ENCODE measurements around the gene DBF4B.
"Not testable (repeated sequence)": the region's sequence is repeated elsewhere in the genome, so short reads cannot be mapped to it uniquely, and the experiment has no call there.

Gene DBF4B

GRCh38 chr17:44693609-44694008, 14.9 kb upstream of the DBF4B start:
- H3K27ac Mint-ChIP-seq = no peak overlapping the region
- H3K36me3 Mint-ChIP-seq = no peaks in the 10 kb centered on the region
- no peak for ATAC-seq
- no peak for DNase-seq (ENCODE audit: low spot score in 2 of 2)
- peaks cover 18% of the 10 kb centered on the region for H3K4me1 Mint-ChIP-seq
- H3K4me3 Mint-ChIP-seq = no peak overlapping the region
- H3K9me3 Mint-ChIP-seq = no peaks in the 10 kb centered on the region

DNA sequence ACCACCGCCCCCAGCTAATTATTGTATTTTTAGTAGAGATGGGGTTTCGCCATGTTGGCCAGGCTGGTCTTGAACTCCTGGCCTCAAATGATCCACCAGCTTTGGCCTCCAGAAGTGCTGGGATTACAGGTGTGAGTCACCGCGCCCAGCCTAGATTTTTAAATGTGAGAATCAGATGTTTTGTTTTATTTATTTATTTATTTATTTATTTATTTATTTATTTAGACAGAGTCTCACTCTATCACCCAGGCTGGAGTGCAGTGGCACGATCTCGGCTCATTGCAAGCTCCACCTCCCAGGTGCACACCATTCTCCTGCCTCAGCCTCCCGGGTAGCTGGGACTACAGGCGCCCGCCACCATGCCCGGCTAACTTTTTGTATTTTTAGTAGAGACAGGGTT, 8.2 kb upstream of the DBF4B start:
- ATAC-seq = not testable (repeated sequence)

GRCh38 chr17:44707755-44708400, 587 bp upstream of the DBF4B start:
- Mint-ChIP-seq H3K27ac (no peak overlapping the region), H3K4me3 (no peak overlapping the region), H3K4me1 (no peaks in the 10 kb centered on the region), H3K9me3 (no peaks in the 10 kb centered on the region), H3K36me3 (peaks cover 8% of the 10 kb centered on the region)
- DNase-seq (ENCODE audit: low spot score in 2 of 2) (no peak), ATAC-seq (no peak)

More for the DNA sequence above, 8.2 kb upstream of the DBF4B start:
- DNase-seq (ENCODE audit: low spot score in 2 of 2); H3K36me3 Mint-ChIP-seq; H3K4me3 Mint-ChIP-seq; H3K4me1 Mint-ChIP-seq; H3K27ac Mint-ChIP-seq; H3K9me3 Mint-ChIP-seq: not testable (repeated sequence)

DNA sequence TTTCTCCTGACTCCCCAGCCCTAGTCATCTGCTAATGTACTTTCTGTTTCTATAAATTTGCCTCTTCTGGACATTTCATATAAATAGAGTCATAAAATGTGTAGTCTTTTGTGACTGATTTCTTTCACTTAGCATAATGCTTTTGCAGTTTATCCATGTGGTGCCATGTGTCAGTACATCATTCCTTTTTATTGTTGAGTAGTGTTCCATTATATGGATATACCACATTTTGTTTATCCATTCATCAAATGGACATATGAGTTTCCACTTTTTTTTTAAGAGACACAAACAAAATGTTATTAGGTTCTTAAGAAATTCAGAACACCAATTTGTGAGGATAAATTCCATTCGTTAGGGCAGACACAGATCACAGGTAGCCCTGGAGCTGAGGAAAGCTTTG, 11.0 kb downstream of the DBF4B start:
- H3K36me3 Mint-ChIP-seq = peaks cover 14% of the 10 kb centered on the region
- H3K9me3 Mint-ChIP-seq = no peaks in the 10 kb centered on the region
- H3K4me3 Mint-ChIP-seq = no peak overlapping the region
- no peak overlapping the region for H3K27ac Mint-ChIP-seq
- no peaks in the 10 kb centered on the region for H3K4me1 Mint-ChIP-seq
- DNase-seq (ENCODE audit: low spot score in 2 of 2) (no peak), ATAC-seq (no peak)

DNA sequence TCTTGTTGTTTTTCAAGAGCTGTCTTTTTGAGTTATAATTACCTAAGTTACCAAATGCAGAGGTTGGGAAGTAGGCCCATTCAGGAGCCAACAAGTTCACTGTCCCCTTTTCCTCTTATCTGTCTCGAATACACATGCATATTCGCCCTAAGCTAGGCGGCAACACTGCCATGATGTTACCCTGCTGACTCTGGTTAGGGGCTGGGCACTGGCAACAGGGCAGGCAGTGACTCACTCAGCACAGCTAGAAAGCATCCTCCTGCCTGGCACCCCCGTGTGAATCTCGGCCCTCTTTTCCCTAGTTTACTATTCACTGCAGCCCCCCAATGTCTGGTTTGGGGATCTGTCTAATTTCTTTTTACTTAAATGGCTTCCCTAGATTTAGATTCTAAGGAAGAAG, 13.8 kb downstream of the DBF4B start:
- Mint-ChIP-seq H3K36me3 (peaks cover 35% of the 10 kb centered on the region), H3K4me1 (no peaks in the 10 kb centered on the region), H3K9me3 (no peaks in the 10 kb centered on the region), H3K4me3 (no peak overlapping the region), H3K27ac (no peak overlapping the region)
- no peak for DNase-seq (ENCODE audit: low spot score in 2 of 2)
- ATAC-seq = no peak

- H3K9me3 Mint-ChIP-seq; H3K27ac Mint-ChIP-seq; ATAC-seq; H3K4me3 Mint-ChIP-seq; DNase-seq (ENCODE audit: low spot score in 2 of 2); H3K4me1 Mint-ChIP-seq: not testable (repeated sequence)
- H3K36me3 Mint-ChIP-seq = peaks cover 50% of the 10 kb centered on the region
Measured at GRCh38 chr17:44726121-44726520, 17.7 kb downstream of the DBF4B start.

- no peak overlapping the region for H3K27ac Mint-ChIP-seq
Measured at GRCh38 chr17:44733753-44734152, 25.3 kb downstream of the DBF4B start.

GRCh38 chr17:44734272-44734671, 25.8 kb downstream of the DBF4B start:
- H3K9me3 Mint-ChIP-seq = no peaks in the 10 kb centered on the region
- DNase-seq (ENCODE audit: low spot score in 2 of 2) (no peak), ATAC-seq (no peak)
- no peaks in the 10 kb centered on the region for H3K36me3 Mint-ChIP-seq
- H3K4me1 Mint-ChIP-seq = no peaks in the 10 kb centered on the region
- no peak overlapping the region for H3K4me3 Mint-ChIP-seq
- H3K27ac Mint-ChIP-seq = peak overlapping the region; percentile 29

More at GRCh38 chr17:44733753-44734152, 25.3 kb downstream of the DBF4B start:
- no peak for DNase-seq (ENCODE audit: low spot score in 2 of 2)
- no peaks in the 10 kb centered on the region for H3K4me1 Mint-ChIP-seq
- H3K9me3 Mint-ChIP-seq = no peaks in the 10 kb centered on the region
- peak; percentile 31 for ATAC-seq
- H3K36me3 Mint-ChIP-seq = no peaks in the 10 kb centered on the region
- no peak overlapping the region for H3K4me3 Mint-ChIP-seq

GRCh38 chr17:44736551-44737240, 28.2 kb downstream of the DBF4B start:
- no peak overlapping the region for H3K4me3 Mint-ChIP-seq
- no peaks in the 10 kb centered on the region for H3K9me3 Mint-ChIP-seq
- no peak for ATAC-seq
- no peaks in the 10 kb centered on the region for H3K36me3 Mint-ChIP-seq
- H3K4me1 Mint-ChIP-seq = no peaks in the 10 kb centered on the region
- H3K27ac Mint-ChIP-seq = no peak overlapping the region
- no peak for DNase-seq (ENCODE audit: low spot score in 2 of 2)

DNA sequence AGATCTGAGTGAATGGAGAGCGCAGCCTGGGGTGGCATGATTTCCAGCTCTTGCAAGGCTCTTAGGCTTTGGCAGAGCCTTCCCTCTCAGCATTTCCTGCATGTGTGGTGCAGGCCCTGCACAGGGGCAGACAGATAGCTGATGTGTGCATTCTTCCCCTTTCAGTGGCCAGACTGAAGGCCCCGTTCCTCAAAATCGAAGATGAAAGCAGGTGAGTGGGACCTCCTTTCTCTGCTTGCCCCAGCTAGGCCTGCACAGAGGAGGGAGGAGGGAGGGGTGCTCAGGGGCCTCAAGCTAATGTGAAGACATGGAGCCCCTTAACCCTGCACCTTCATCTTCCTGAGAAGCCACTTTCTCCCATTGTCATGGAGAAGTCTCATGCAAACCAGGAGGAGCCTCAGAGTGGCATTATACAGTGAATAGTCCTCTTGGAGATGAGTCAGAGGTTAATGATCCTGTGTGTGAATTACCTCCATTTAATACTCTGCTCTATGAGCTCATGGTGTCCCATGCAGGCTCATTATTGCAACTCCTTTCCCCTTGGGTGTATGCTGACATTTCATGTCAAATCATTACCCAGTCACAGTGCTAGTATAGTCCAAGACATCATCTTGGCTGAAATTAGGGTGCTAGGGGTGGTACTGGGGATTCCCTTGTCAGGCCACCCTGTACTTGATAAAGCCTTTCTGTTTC, 29.9 kb downstream of the DBF4B start:
- ATAC-seq = peak; percentile 58

GRCh38 chr17:44741316-44741715, 32.9 kb downstream of the DBF4B start:
- no peak overlapping the region for H3K4me3 Mint-ChIP-seq
- no peaks in the 10 kb centered on the region for H3K9me3 Mint-ChIP-seq

More for the DNA sequence above, 29.9 kb downstream of the DBF4B start:
- H3K27ac Mint-ChIP-seq = no peak overlapping the region
- H3K36me3 Mint-ChIP-seq = no peaks in the 10 kb centered on the region
- H3K4me1 Mint-ChIP-seq = no peaks in the 10 kb centered on the region
- H3K4me3 Mint-ChIP-seq = no peak overlapping the region
- no peak for DNase-seq (ENCODE audit: low spot score in 2 of 2)
- H3K9me3 Mint-ChIP-seq = no peaks in the 10 kb centered on the region

DNA sequence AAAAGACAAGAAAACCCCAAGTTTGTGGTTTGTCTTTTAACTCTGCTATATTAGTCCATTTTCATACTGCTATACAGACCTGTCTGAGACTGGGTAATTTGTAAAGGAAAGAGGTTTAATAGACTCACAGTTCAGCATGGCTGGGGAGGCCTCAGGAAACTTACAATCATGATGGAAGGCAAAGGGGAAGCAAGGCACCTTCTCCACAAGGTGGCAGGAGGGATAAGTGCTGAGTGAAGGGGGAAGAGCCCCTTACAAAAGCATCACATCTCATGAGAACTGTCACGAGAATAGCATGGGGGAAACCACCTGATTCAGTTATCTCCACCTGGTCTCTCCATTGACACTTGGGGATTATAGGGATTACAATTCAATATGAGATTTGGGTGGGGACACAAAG, 36.8 kb downstream of the DBF4B start:
- Mint-ChIP-seq H3K27ac (no peak overlapping the region), H3K9me3 (no peaks in the 10 kb centered on the region), H3K4me1 (no peaks in the 10 kb centered on the region), H3K4me3 (no peak overlapping the region), H3K36me3 (no peaks in the 10 kb centered on the region)
- no peak for ATAC-seq
- no peak for DNase-seq (ENCODE audit: low spot score in 2 of 2)

More at GRCh38 chr17:44741316-44741715, 32.9 kb downstream of the DBF4B start:
- ATAC-seq = no peak
- Mint-ChIP-seq H3K36me3 (no peaks in the 10 kb centered on the region), H3K27ac (no peak overlapping the region), H3K4me1 (no peaks in the 10 kb centered on the region)
- DNase-seq (ENCODE audit: low spot score in 2 of 2) = no peak

GRCh38 chr17:44745738-44746137, 37.3 kb downstream of the DBF4B start:
- H3K9me3 Mint-ChIP-seq; ATAC-seq; H3K4me3 Mint-ChIP-seq; H3K36me3 Mint-ChIP-seq; H3K4me1 Mint-ChIP-seq; H3K27ac Mint-ChIP-seq; DNase-seq (ENCODE audit: low spot score in 2 of 2): not testable (repeated sequence)

- no peak overlapping the region for H3K4me3 Mint-ChIP-seq
- peak overlapping the region; percentile 37 for H3K27ac Mint-ChIP-seq
- H3K4me1 Mint-ChIP-seq = no peaks in the 10 kb centered on the region
- no peak for ATAC-seq
- H3K9me3 Mint-ChIP-seq = no peaks in the 10 kb centered on the region
- no peaks in the 10 kb centered on the region for H3K36me3 Mint-ChIP-seq
- no peak for DNase-seq (ENCODE audit: low spot score in 2 of 2)
Measured at GRCh38 chr17:44747566-44747965, 39.1 kb downstream of the DBF4B start.

GRCh38 chr17:44749076-44749979, 40.9 kb downstream of the DBF4B start:
- Mint-ChIP-seq H3K4me3 (no peak overlapping the region), H3K9me3 (no peaks in the 10 kb centered on the region), H3K27ac (no peak overlapping the region), H3K4me1 (no peaks in the 10 kb centered on the region), H3K36me3 (no peaks in the 10 kb centered on the region)
- DNase-seq (ENCODE audit: low spot score in 2 of 2) = no peak
- peak; percentile 14 for ATAC-seq

Measured in stimulated activated effector memory CD8-positive, alpha-beta T cell treated with anti-CD3 and anti-CD28 coated beads, Interleukin-12 subunit alpha, Interleukin-12 subunit beta, amount 100 ng/mL, for 72 hours (primary cell).